Measurements from ENCODE around the gene CD1D. TPM values are rescaled to one million over a fixed set of nuclear protein-coding genes. Genes with fewer than 3 reads are reported as not detected.
A peak's percentile ranks its signal among the peaks of the same experiment; 100 is the strongest.

CD1D gene
- polyA plus RNA-seq, 6 donors from 2014 or later = 4.1 to 19.4 (median 11.6) TPM

DNA sequence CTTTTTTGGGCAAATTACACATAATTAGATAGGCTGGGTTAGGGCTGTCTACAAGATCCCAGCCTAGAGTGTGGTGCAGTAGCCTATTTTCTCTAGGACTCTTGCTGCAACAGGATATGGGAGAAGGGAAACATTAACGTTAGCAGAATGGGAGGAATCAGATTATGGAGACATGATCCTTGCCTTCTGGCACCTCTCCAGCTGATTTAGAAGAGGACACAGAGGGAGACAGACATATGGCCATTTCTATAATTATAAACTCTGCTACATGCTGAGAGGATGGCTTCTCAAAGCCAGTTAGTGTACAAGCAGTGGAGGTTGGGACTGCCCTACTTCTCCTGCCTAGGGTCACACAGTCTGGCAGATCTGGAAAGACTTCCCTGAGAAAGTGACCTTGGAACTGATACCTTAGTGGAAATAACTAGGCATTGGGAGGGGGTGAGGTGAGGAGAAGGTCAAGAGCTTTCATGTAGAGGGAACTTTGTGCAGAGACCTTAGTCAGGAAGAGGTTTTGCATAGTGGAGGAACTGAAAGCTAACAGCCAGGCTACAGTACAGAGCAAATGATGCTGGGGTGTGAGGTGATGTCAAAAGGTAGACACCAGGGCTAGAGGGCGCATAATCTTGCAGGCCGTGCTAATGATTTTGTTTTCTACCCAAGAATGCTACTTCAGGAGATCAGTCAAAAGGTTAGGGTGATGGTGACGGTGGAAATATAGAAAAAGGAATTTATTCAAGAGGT is 1.2 kb upstream of the CD1D start:
- Mint-ChIP-seq H3K4me3 (peak overlapping the region; percentile 75 to 99 (median 90)), H3K27ac (peak overlapping the region; percentile 72 to 96 (median 94)), H3K36me3 (peaks cover 17 to 19% of the 10 kb centered on the region in 2 donors), H3K9me3 (no peaks in the 10 kb centered on the region), H3K4me1 (peaks cover 64 to 82% (median 74%) of the 10 kb centered on the region in 3 donors), H3K27me3 (no peaks in the 10 kb centered on the region)
- peak; percentile 87 to 89 for ATAC-seq (ENCODE audit: low read depth in 2 of 2)
- DNase-seq = peak; percentile 74

DNA sequence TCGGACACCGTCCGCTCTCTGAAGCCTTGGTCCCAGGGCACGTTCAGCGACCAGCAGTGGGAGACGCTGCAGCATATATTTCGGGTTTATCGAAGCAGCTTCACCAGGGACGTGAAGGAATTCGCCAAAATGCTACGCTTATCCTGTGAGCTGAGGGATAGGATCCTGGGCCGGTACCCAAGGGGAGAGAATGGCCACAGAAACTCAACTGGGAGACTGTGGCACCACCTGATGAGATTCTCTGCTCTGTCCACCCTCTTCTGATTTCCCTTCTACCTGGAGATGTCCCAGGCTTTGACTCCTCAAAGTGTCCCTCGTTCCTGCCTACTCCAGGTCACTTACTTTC is 855 bp downstream of the CD1D start:
- H3K4me1 Mint-ChIP-seq = peaks cover 63 to 91% (median 79%) of the 10 kb centered on the region in 3 donors
- no peaks in the 10 kb centered on the region for H3K27me3 Mint-ChIP-seq
- ATAC-seq (ENCODE audit: low read depth in 2 of 2) = no peak
- H3K36me3 Mint-ChIP-seq = peaks cover 19 to 24% of the 10 kb centered on the region in 2 donors
- no peak for DNase-seq
- H3K4me3 Mint-ChIP-seq = peak overlapping the region; percentile 75 to 99 (median 90)
- H3K9me3 Mint-ChIP-seq = no peaks in the 10 kb centered on the region
- peak overlapping the region in 4 of 6 donors; percentile 67 to 97 (median 90) for H3K27ac Mint-ChIP-seq

GRCh38 chr1:158185770-158186169 is 5.1 kb downstream of the CD1D start:
- no peak overlapping the region for H3K4me3 Mint-ChIP-seq
- no peaks in the 10 kb centered on the region for H3K27me3 Mint-ChIP-seq
- DNase-seq (no peak), ATAC-seq (ENCODE audit: low read depth in 2 of 2) (no peak)
- peaks cover 51 to 58% (median 58%) of the 10 kb centered on the region in 3 donors for H3K4me1 Mint-ChIP-seq
- peak overlapping the region in 3 of 6 donors; percentile 47 to 86 (median 70) for H3K27ac Mint-ChIP-seq
- H3K9me3 Mint-ChIP-seq = no peaks in the 10 kb centered on the region
- peaks cover 28 to 35% of the 10 kb centered on the region in 2 donors for H3K36me3 Mint-ChIP-seq

GRCh38 chr1:158186180-158186579 is 5.5 kb downstream of the CD1D start:
- Mint-ChIP-seq H3K4me3 (no peak overlapping the region), H3K9me3 (peaks cover 0 to 1% (median 0%) of the 10 kb centered on the region in 7 donors), H3K27ac (peak overlapping the region in 1 of 6 donors; percentile 47), H3K4me1 (peaks cover 51 to 55% (median 54%) of the 10 kb centered on the region in 3 donors), H3K36me3 (peaks cover 28 to 35% of the 10 kb centered on the region in 2 donors), H3K27me3 (no peaks in the 10 kb centered on the region)
- DNase-seq (no peak), ATAC-seq (ENCODE audit: low read depth in 2 of 2) (no peak)

- peaks cover 0 to 15% (median 6%) of the 10 kb centered on the region in 7 donors for H3K9me3 Mint-ChIP-seq
- H3K4me1 Mint-ChIP-seq = peaks cover 28 to 31% (median 29%) of the 10 kb centered on the region in 3 donors
- peaks cover 20 to 25% of the 10 kb centered on the region in 2 donors for H3K36me3 Mint-ChIP-seq
- H3K27me3 Mint-ChIP-seq = no peaks in the 10 kb centered on the region
- H3K27ac Mint-ChIP-seq = peak overlapping the region in 2 of 6 donors; percentile 3 to 85
- ATAC-seq (ENCODE audit: low read depth in 2 of 2) (no peak), DNase-seq (no peak)
- H3K4me3 Mint-ChIP-seq = no peak overlapping the region
These were observed 7.9 kb downstream of the CD1D start for GRCh38 chr1:158188611-158189010.

GRCh38 chr1:158189624-158190023 is 8.9 kb downstream of the CD1D start:
- ATAC-seq (ENCODE audit: low read depth in 2 of 2) (no peak), DNase-seq (no peak)
- H3K36me3 Mint-ChIP-seq = peaks cover 20% of the 10 kb centered on the region in 2 donors
- H3K27me3 Mint-ChIP-seq = no peaks in the 10 kb centered on the region
- H3K4me3 Mint-ChIP-seq = no peak overlapping the region
- peaks cover 22 to 25% (median 24%) of the 10 kb centered on the region in 3 donors for H3K4me1 Mint-ChIP-seq
- H3K27ac Mint-ChIP-seq = no peak overlapping the region
- H3K9me3 Mint-ChIP-seq = peaks cover 0 to 20% (median 10%) of the 10 kb centered on the region in 7 donors

GRCh38 chr1:158191299-158191698 is 10.6 kb downstream of the CD1D start:
- Mint-ChIP-seq H3K4me1 (peaks cover 9 to 15% (median 10%) of the 10 kb centered on the region in 3 donors), H3K9me3 (peaks cover 0 to 20% (median 10%) of the 10 kb centered on the region in 7 donors), H3K27me3 (no peaks in the 10 kb centered on the region), H3K36me3 (peaks cover 14 to 20% of the 10 kb centered on the region in 2 donors), H3K4me3 (no peak overlapping the region), H3K27ac (no peak overlapping the region)
- no peak for DNase-seq
- no peak for ATAC-seq (ENCODE audit: low read depth in 2 of 2)

GRCh38 chr1:158196461-158196860 is 15.8 kb downstream of the CD1D start:
- Mint-ChIP-seq H3K9me3 (peaks cover 0 to 17% (median 10%) of the 10 kb centered on the region in 7 donors), H3K4me3 (no peak overlapping the region), H3K27me3 (no peaks in the 10 kb centered on the region), H3K27ac (no peak overlapping the region), H3K4me1 (peaks cover 12 to 26% (median 21%) of the 10 kb centered on the region in 3 donors), H3K36me3 (peaks cover 4 to 11% of the 10 kb centered on the region in 2 donors)
- ATAC-seq (ENCODE audit: low read depth in 2 of 2) (no peak), DNase-seq (no peak)

- DNase-seq (no peak), ATAC-seq (ENCODE audit: low read depth in 2 of 2) (no peak)
- Mint-ChIP-seq H3K36me3 (no peaks in the 10 kb centered on the region), H3K4me1 (peaks cover 25 to 41% (median 36%) of the 10 kb centered on the region in 3 donors), H3K27me3 (no peaks in the 10 kb centered on the region), H3K9me3 (peaks cover 0 to under 1% (median 0%) of the 10 kb centered on the region in 7 donors), H3K4me3 (no peak overlapping the region), H3K27ac (peak overlapping the region in 1 of 6 donors; percentile 47)
These were observed 19.2 kb downstream of the CD1D start for GRCh38 chr1:158199849-158200248.

- Mint-ChIP-seq H3K36me3 (peaks cover 0 to 4% of the 10 kb centered on the region in 2 donors), H3K9me3 (peaks cover 0 to 7% (median 3%) of the 10 kb centered on the region in 7 donors), H3K27ac (no peak overlapping the region), H3K4me1 (peaks cover 25 to 41% (median 37%) of the 10 kb centered on the region in 3 donors), H3K4me3 (no peak overlapping the region), H3K27me3 (no peaks in the 10 kb centered on the region)
- DNase-seq = no peak
- ATAC-seq (ENCODE audit: low read depth in 2 of 2) = no peak
These were observed 19.8 kb downstream of the CD1D start for GRCh38 chr1:158200527-158200926.

DNA sequence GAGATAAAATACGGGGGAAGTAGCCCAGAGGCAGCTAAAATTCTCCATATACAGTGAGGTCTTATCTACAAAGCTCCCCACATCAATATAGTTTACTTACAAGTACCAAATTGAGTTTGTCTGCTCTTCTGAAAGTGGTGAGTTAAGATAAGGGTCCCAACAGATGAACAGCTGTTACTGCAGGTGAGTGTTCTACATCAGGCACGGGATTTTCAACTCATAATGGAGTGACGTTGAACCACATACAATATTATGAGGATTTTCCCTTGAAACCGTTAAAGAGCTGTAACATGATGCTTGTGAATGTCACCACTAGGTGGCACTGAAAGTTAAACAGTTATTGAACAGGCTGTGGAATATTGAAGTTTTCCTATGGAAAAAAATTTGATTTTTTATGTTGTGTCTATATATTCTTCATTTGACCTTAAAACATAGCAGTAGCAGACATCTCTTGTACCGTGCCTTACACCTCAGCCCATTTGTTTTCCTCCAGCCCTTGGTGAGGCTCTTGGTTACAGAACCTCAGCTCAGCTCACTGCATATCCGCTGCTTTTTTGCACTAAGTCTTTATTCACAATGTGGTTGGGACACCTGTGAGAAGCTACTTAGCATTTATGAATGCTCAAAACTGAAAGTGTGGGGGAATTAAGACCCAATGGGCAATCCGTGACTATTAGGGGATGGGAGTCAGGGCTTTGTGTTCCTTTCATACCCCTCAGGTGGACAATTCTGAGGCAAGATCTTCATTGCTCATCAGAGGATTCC is 23.2 kb downstream of the CD1D start:
- H3K4me3 Mint-ChIP-seq = peak overlapping the region in 7 of 8 donors; percentile 7 to 75 (median 53)
- H3K9me3 Mint-ChIP-seq = peaks cover 0 to 20% (median 7%) of the 10 kb centered on the region in 7 donors
- peak overlapping the region; percentile 7 to 89 (median 48) for H3K27ac Mint-ChIP-seq
- DNase-seq (peak; percentile 35), ATAC-seq (ENCODE audit: low read depth in 2 of 2) (peak; percentile 85 to 86)
- H3K36me3 Mint-ChIP-seq = peaks cover 0 to 4% of the 10 kb centered on the region in 2 donors
- H3K27me3 Mint-ChIP-seq = no peaks in the 10 kb centered on the region
- peaks cover 13 to 21% (median 19%) of the 10 kb centered on the region in 3 donors for H3K4me1 Mint-ChIP-seq

DNA sequence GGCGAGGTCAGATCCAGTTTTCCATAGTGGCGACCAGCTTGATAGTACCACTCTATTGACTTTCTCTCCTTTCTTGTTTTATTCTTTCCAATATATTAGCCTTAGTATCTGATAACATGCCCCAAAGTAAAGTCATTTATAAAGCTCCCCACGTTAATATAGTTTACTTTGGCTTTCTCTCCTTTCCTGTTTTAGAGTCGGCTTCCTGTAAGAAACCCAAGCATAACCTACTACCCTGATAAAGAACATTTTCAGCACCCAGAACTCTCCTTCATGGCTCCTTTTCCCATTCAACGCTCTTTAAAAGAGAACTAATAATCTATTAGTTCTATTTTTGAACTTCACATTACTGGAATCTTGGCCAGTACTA is 23.7 kb downstream of the CD1D start:
- H3K27me3 Mint-ChIP-seq = no peaks in the 10 kb centered on the region
- peaks cover 0 to 4% of the 10 kb centered on the region in 2 donors for H3K36me3 Mint-ChIP-seq
- peaks cover 0 to 20% (median 8%) of the 10 kb centered on the region in 7 donors for H3K9me3 Mint-ChIP-seq
- H3K4me1 Mint-ChIP-seq = peaks cover 13 to 21% (median 19%) of the 10 kb centered on the region in 3 donors
- H3K27ac Mint-ChIP-seq = peak overlapping the region in 4 of 6 donors; percentile 7 to 89 (median 43)
- DNase-seq (no peak), ATAC-seq (ENCODE audit: low read depth in 2 of 2) (no peak)
- peak overlapping the region in 4 of 8 donors; percentile 7 to 67 (median 54) for H3K4me3 Mint-ChIP-seq

- H3K4me3 Mint-ChIP-seq = no peak overlapping the region
- ATAC-seq (ENCODE audit: low read depth in 2 of 2) (no peak), DNase-seq (no peak)
- H3K27ac Mint-ChIP-seq = no peak overlapping the region
- H3K9me3 Mint-ChIP-seq = peaks cover 0 to 20% (median 8%) of the 10 kb centered on the region in 7 donors
- H3K27me3 Mint-ChIP-seq = peaks cover 0 to 15% (median 12%) of the 10 kb centered on the region in 3 donors
- H3K4me1 Mint-ChIP-seq = peaks cover 10 to 18% (median 13%) of the 10 kb centered on the region in 3 donors
- peaks cover 0 to 4% of the 10 kb centered on the region in 2 donors for H3K36me3 Mint-ChIP-seq
These were observed 28.0 kb downstream of the CD1D start for GRCh38 chr1:158208586-158209116.
